OCI-LY1 (cell line): ENCODE data around the gene CACNA1C.

Source experiments
- CTCF ChIP-seq: fragments of 200-600 bp; sonication (generic), shearing (Covaris generic); IDR thresholded peaks from 2 replicates; pipeline ENCODE4 v1.5.1; 2017; ENCODE audit warnings: mild to moderate bottlenecking, antibody characterized with exemption, low read length, moderate library complexity, mixed read lengths
- EZH2 ChIP-seq: fragments of 200-600 bp; sonication (generic), shearing (Covaris generic); IDR thresholded peaks from 2 replicates; pipeline ENCODE4 v1.8.0; 2017; ENCODE audit warnings: borderline replicate concordance, mixed run types, mild to moderate bottlenecking, antibody characterized with exemption, low read length, moderate library complexity, mixed read lengths

GRCh38 chr12:2376908-2377657, 324.3 kb downstream of the CACNA1C start:
- TF ChIP-seq CTCF = no peak
- no peak for TF ChIP-seq EZH2
